Measurements from ENCODE around the gene GNB1. TPM values are rescaled to one million over a fixed set of nuclear protein-coding genes. Genes with fewer than 3 reads are reported as not detected.
A peak's percentile ranks its signal among the peaks of the same experiment; 100 is the strongest.

GNB1 gene
- total RNA-seq (ENCODE audit: unreplicated experiment) = 427 TPM
- long read RNA-seq, partial matches to known transcripts = 2 of 19 reads
- long read RNA-seq, other reads (novel, unspliced or antisense) = 15 of 19 reads

DNA sequence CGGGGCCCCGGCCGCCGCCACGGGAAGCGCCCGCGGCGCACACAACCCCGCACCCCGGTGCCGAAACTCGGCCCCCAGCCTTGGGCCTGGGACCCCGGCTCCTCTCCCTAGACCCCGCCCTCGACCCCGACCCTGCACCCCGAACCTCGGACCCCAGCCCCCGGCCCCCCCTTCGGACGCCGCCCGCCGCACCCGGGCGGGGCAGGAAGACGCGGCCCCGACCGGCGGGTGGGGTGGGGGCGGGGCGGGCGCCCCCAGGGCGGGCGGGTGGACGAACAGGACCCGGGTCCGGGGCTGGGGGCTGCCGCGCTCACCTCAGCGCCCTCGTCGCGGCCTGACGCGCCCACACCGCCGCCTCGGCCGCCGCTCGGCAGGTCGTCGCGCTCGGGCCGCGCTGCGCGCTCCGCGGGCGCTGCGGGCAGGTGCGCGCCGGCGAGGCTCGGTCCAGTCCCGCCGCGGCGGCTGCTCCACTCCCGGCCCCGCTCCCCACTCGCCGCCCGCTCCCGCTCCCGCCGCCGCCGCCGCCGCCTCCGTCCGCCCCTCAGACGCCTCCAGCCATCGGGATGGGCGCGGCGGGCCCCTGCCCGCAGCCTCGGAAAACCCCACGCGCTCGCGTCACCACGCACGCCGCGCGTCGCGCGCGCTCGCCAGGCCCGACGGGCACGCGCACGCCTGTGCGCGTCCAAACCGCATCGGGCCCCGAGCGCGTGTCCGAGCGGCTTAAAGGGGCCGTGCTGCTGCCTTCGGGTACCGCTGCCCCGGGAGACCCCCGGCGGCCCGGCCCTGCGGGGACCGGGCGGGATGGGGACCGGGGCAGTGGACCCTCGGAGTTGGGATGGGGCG is at the start of gene GNB1:
Gene GNB1, minus strand, starts transcription at position 582 of the 843 bp plus-strand sequence. CDS start 65,634 bp downstream, outside the sequence.
- Mint-ChIP-seq H3K27me3 (ENCODE audit: unreplicated experiment) (peaks cover 24% of the 10 kb centered on the region), H3K4me3 (ENCODE audit: unreplicated experiment) (peak within 1 kb of the TSS; percentile 95), H3K36me3 (ENCODE audit: low read depth, unreplicated experiment) (peaks cover 11% of the 10 kb centered on the region), H3K27ac (ENCODE audit: unreplicated experiment) (peak within 1 kb of the TSS; percentile 90), H3K4me1 (ENCODE audit: unreplicated experiment) (peaks cover 36% of the 10 kb centered on the region), H3K9me3 (ENCODE audit: unreplicated experiment) (no peaks in the 10 kb centered on the region)
- peak; percentile 89 for DNase-seq (ENCODE audit: low spot score)
- TF ChIP-seq, protein P1, sequence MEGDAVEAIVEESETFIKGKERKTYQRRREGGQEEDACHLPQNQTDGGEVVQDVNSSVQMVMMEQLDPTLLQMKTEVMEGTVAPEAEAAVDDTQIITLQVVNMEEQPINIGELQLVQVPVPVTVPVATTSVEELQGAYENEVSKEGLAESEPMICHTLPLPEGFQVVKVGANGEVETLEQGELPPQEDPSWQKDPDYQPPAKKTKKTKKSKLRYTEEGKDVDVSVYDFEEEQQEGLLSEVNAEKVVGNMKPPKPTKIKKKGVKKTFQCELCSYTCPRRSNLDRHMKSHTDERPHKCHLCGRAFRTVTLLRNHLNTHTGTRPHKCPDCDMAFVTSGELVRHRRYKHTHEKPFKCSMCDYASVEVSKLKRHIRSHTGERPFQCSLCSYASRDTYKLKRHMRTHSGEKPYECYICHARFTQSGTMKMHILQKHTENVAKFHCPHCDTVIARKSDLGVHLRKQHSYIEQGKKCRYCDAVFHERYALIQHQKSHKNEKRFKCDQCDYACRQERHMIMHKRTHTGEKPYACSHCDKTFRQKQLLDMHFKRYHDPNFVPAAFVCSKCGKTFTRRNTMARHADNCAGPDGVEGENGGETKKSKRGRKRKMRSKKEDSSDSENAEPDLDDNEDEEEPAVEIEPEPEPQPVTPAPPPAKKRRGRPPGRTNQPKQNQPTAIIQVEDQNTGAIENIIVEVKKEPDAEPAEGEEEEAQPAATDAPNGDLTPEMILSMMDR (IDR thresholded peaks at IDR 0.05; ENCODE audit: unreplicated experiment) = no peak

DNA sequence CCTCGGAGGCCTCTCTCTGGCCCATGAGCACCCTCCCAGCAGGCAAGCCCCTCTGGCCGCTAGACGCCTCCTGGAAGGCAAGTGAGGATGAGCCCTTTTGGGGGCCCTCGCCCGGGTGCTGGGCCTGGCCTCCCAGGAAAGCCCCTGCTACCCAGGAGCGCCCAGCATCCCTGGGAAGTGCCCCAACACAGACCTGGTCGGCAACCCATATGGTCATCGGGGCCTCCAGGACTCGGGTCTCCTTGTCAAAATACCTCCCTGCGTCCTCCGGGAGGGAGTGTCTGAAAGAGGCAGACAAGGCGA is 49.2 kb upstream of the GNB1 start:
- DNase-seq (ENCODE audit: low spot score) = no peak
- TF ChIP-seq, protein P1 (IDR thresholded peaks at IDR 0.05; ENCODE audit: unreplicated experiment) = no peak
- no peaks in the 10 kb centered on the region for H3K36me3 Mint-ChIP-seq (ENCODE audit: low read depth, unreplicated experiment)
- no peak overlapping the region for H3K27ac Mint-ChIP-seq (ENCODE audit: unreplicated experiment)
- no peaks in the 10 kb centered on the region for H3K4me1 Mint-ChIP-seq (ENCODE audit: unreplicated experiment)
- H3K27me3 Mint-ChIP-seq (ENCODE audit: unreplicated experiment) = peaks cover 1% of the 10 kb centered on the region
- H3K9me3 Mint-ChIP-seq (ENCODE audit: unreplicated experiment) = no peaks in the 10 kb centered on the region
- no peak overlapping the region for H3K4me3 Mint-ChIP-seq (ENCODE audit: unreplicated experiment)

DNA sequence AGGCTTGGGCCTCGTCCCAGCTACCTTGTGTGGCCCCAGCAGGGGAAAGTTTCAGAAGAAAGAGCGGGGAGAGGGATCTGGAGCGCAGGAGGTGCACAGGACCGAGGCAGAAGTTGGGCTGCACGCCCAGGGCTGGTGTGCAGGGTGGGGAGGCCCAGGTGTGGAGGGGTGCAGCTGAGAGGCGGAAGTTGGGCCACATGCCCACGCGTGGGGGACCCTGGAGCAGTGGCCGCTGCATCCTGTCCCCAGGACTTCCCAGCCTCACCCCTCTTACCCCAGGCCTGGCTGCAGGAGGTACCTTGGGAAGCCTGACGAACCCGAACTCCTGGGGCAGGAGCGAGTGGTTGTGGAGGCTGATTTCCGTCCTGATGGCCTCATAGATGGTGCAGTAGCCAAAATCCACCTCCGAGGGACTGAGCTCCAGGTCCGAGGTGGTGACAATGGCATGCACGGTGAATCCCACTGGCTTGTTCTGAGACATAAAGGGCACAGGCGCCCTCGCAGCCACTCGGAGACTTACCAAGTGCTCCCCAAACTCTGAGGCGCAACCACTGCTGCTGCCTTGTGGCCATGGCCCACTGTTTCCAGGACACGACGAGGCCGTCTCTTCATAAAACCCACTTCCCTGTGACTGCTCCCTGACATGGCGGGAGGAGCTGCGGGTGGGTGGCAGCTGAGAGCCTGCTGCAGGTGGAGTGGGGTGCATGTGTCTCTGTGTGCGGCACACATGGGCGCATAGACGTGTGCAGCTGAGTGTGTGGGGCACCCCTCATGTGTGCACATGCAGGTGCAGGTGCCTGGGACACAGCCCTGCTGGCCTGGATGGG is 48.6 kb upstream of the GNB1 start:
- Mint-ChIP-seq H3K27ac (ENCODE audit: unreplicated experiment) (no peak overlapping the region), H3K4me1 (ENCODE audit: unreplicated experiment) (no peaks in the 10 kb centered on the region), H3K27me3 (ENCODE audit: unreplicated experiment) (peaks cover 1% of the 10 kb centered on the region), H3K36me3 (ENCODE audit: low read depth, unreplicated experiment) (no peaks in the 10 kb centered on the region), H3K4me3 (ENCODE audit: unreplicated experiment) (no peak overlapping the region), H3K9me3 (ENCODE audit: unreplicated experiment) (no peaks in the 10 kb centered on the region)
- DNase-seq (ENCODE audit: low spot score) = no peak
- TF ChIP-seq, protein P1 (IDR thresholded peaks at IDR 0.05; ENCODE audit: unreplicated experiment) = no peak

DNA sequence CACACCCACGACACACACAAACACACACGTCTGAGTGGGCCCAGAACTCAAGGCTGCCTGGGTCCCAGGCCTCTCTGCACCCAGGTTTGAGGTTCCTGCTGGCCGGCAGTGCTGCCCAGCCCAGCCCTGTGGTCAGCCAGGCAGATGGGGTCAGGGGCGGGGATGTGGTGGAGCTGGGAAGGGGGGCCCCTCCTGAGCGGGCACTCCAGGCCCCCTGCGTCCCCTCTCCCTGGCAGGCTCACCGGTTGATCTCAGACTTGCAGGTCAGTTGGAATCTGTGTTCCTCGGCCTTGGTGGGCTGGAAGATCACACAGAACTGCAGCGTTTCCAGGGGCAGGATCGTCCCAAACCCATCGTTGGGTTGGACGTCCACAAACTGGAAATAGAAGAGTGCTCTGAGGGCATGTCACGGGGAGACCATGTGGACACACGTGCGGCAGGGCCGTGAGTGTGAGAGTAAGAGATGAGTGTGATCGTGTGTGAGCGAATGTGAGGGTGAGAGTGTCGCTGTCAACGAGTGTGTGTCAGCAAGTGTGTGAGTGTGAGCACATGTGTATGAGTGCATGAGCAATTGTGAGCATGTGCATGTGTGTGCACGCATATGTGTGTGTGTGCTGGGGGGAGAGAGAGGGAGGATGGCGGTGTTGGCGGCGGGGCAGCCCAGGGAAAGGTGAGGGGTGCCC is 47.9 kb upstream of the GNB1 start:
- no peaks in the 10 kb centered on the region for H3K27me3 Mint-ChIP-seq (ENCODE audit: unreplicated experiment)
- no peaks in the 10 kb centered on the region for H3K36me3 Mint-ChIP-seq (ENCODE audit: low read depth, unreplicated experiment)
- TF ChIP-seq, protein P1 (IDR thresholded peaks at IDR 0.05; ENCODE audit: unreplicated experiment) = no peak
- no peaks in the 10 kb centered on the region for H3K9me3 Mint-ChIP-seq (ENCODE audit: unreplicated experiment)
- no peak overlapping the region for H3K27ac Mint-ChIP-seq (ENCODE audit: unreplicated experiment)
- H3K4me3 Mint-ChIP-seq (ENCODE audit: unreplicated experiment) = no peak overlapping the region
- no peaks in the 10 kb centered on the region for H3K4me1 Mint-ChIP-seq (ENCODE audit: unreplicated experiment)
- no peak for DNase-seq (ENCODE audit: low spot score)

All from endothelial cell (in vitro differentiated cells).